HEK293 (cell line): ENCODE results near the gene CHAC2.
"Not testable (repeated sequence)": the region's sequence is repeated elsewhere in the genome, so short reads cannot be mapped to it uniquely, and the experiment has no call there.

Experiments used
- CTCF ChIP-seq: fragments of 450-650 bp; formaldehyde crosslinking; IDR thresholded peaks from 2 replicates; pipeline ENCODE4 v1.5.1; 2016; ENCODE audit warnings: missing biosample characterization, missing genetic modification characterization
- HOXC10 ChIP-seq: sonication (generic); formaldehyde crosslinking; IDR thresholded peaks from 2 replicates; pipeline ENCODE4 v1.8.1; 2023; ENCODE audit warnings: mild to moderate bottlenecking, missing genetic modification reagents
- KLF7 ChIP-seq: fragments of 450-650 bp; formaldehyde crosslinking; IDR thresholded peaks from 2 replicates; pipeline ENCODE4 v1.5.1; 2016; ENCODE audit warnings: missing biosample characterization, missing genetic modification characterization, borderline replicate concordance
- PRDM10 ChIP-seq: fragments of 450-650 bp; formaldehyde crosslinking; IDR thresholded peaks from 2 replicates; pipeline ENCODE4 v1.5.1; 2016; ENCODE audit warnings: missing biosample characterization, missing genetic modification characterization
- YY1 ChIP-seq: fragments of 450-650 bp; formaldehyde crosslinking; IDR thresholded peaks from 2 replicates; pipeline ENCODE4 v1.5.1; 2018; ENCODE audit warnings: missing biosample characterization, missing genetic modification characterization
- ZBTB11 ChIP-seq: fragments of 450-650 bp; formaldehyde crosslinking; conservative IDR thresholded peaks from 2 replicates; pipeline ENCODE4 v1.5.1; 2016; ENCODE audit warnings: low read depth, missing biosample characterization, missing genetic modification characterization
- ZNF2 ChIP-seq: fragments of 450-650 bp; formaldehyde crosslinking; IDR thresholded peaks from 2 replicates; pipeline ENCODE4 v1.5.1; 2016; ENCODE audit warnings: missing biosample characterization, missing genetic modification characterization
- ZNF202 ChIP-seq: fragments of 450-650 bp; formaldehyde crosslinking; IDR thresholded peaks from 2 replicates; pipeline ENCODE4 v1.5.1; 2016; ENCODE audit warnings: missing biosample characterization, missing genetic modification characterization, borderline replicate concordance
- ZNF24 ChIP-seq: fragments of 450-650 bp; formaldehyde crosslinking; IDR thresholded peaks from 2 replicates; pipeline ENCODE4 v1.5.1; 2016; ENCODE audit warnings: missing biosample characterization, missing genetic modification characterization
- ZNF549 ChIP-seq: fragments of 450-650 bp; IDR thresholded peaks from 2 replicates; pipeline ENCODE4 v1.5.1; 2018; ENCODE audit warnings: missing biosample characterization, missing genetic modification characterization, mild to moderate bottlenecking, inconsistent platforms, moderate library complexity
- ZNF707 ChIP-seq: fragments of 450-650 bp; formaldehyde crosslinking; IDR thresholded peaks from 2 replicates; pipeline ENCODE4 v1.5.1; 2016; ENCODE audit warnings: missing biosample characterization, missing genetic modification characterization
- ZSCAN4 ChIP-seq: fragments of 450-650 bp; formaldehyde crosslinking; IDR thresholded peaks from 2 replicates; pipeline ENCODE4 v1.5.1; 2017; ENCODE audit warnings: missing biosample characterization, missing genetic modification characterization

GRCh38 chr2:53757206-53757605 lies 10.4 kb upstream of the CHAC2 start:
- TF ChIP-seq CTCF (tag by site-specific recombination); YY1 (tag by site-specific recombination); ZNF2 (tag by site-specific recombination); ZBTB11; PRDM10; KLF7 (tag by site-specific recombination); HOXC10 (CRISPR knock-in tag); ZNF24 (tag by site-specific recombination); ZSCAN4 (tag by site-specific recombination); ZNF549 (tag by site-specific recombination); ZNF202 (tag by site-specific recombination); ZNF707 (tag by site-specific recombination): not testable (repeated sequence)
